Endothelial cell of umbilical vein (primary cell): ENCODE results near the gene DHFR. TPM values are rescaled to one million over a fixed set of nuclear protein-coding genes. Genes with fewer than 3 reads are reported as not detected.

Source experiments
- BruUV-seq: library from RNA; stranded (reverse); fragments of 400-500 nt; replicated peaks from 2 replicates; lab custom pipeline; 2021; lab: Mats Ljungman, UMichigan
- CTCF ChIA-PET: fragments of 300-600, 350-600 bp; sonication (Branson Sonifier 250); formaldehyde crosslinking; loops from one replicate; lab custom pipeline; 2021; ENCODE audit warnings: antibody characterized with exemption, inconsistent platforms; lab: Charles Lee
- POLR2A ChIA-PET: fragments of 300-600, 350-600 bp; sonication (Branson Sonifier 250); formaldehyde crosslinking; loops from one replicate; lab custom pipeline; 2021; ENCODE audit warnings: antibody characterized with exemption, inconsistent platforms; lab: Charles Lee
- DNase-seq: peaks from one replicate; pipeline ENCODE4 v3.0.0-alpha.2; 2011; ENCODE audit warnings: low read depth, low spot score
- FAIRE-seq: peaks from 2 replicates; lab custom pipeline; 2011; peaks lifted over from hg19 to GRCh38; lab: Jason Lieb, UNC
- H2AFZ ChIP-seq: 2 replicates; pipeline ENCODE4 v1.6.0; 2012; ENCODE audit warnings: low read depth, low read length, control low read depth, inconsistent platforms
- H3K27ac ChIP-seq: 2 replicates; pipeline ENCODE4 v1.5.1; 2011; ENCODE audit warnings: low read depth, mild to moderate bottlenecking, control low read depth, low read length, moderate library complexity; ENCODE audit not compliant: insufficient read depth
- H3K27me3 ChIP-seq, 2 experiments: 2 replicates each; pipeline versions ENCODE4 v1.6.0 to v1.6.1; 2011; ENCODE audit warnings: low read length in 2 of 2, mixed read lengths in 1 of 2; ENCODE audit not compliant: control insufficient read depth in 2 of 2, insufficient read depth in 2 of 2
- H3K36me3 ChIP-seq, 2 experiments: 2 replicates in 1 of 2; 3 replicates in 1 of 2; pipeline ENCODE4 v1.5.1; 2011; ENCODE audit warnings: low read length in 2 of 2, mild to moderate bottlenecking in 1 of 2, moderate library complexity in 1 of 2; ENCODE audit not compliant: control insufficient read depth in 2 of 2, insufficient read depth in 2 of 2; ENCODE audit errors: extremely low read depth in 1 of 2
- H3K4me1 ChIP-seq: 3 replicates; pipeline ENCODE4 v1.5.1; 2011; ENCODE audit warnings: mild to moderate bottlenecking, low read length; ENCODE audit not compliant: control insufficient read depth, insufficient read depth; ENCODE audit errors: extremely low read depth
- H3K4me2 ChIP-seq: 2 replicates; pipeline ENCODE4 v1.6.1; 2011; ENCODE audit warnings: low read length, control low read depth, mixed read lengths; ENCODE audit not compliant: insufficient read depth
- H3K4me3 ChIP-seq, 3 experiments: fragments of 200-600 bp in 1 of 3; sonication (generic), shearing (Covaris generic) in 1 of 3; replicated peaks in 1 of 3; 2 replicates each; pipeline ENCODE4 v1.5.1; 2011 to 2016; ENCODE audit warnings: control low read depth in 3 of 3, low read length in 3 of 3, mild to moderate bottlenecking in 2 of 3, inconsistent platforms in 1 of 3, low read depth in 1 of 3, moderate library complexity in 1 of 3; ENCODE audit not compliant: insufficient read depth in 1 of 3
- H3K79me2 ChIP-seq: 2 replicates; pipeline ENCODE4 v1.6.0; 2012; ENCODE audit warnings: low read length, inconsistent platforms; ENCODE audit not compliant: control insufficient read depth, insufficient read depth
- H3K9ac ChIP-seq: replicated peaks from 2 replicates; pipeline ENCODE3; 2011; ENCODE audit warnings: low read length, control low read depth; ENCODE audit not compliant: insufficient read depth; ENCODE audit errors: extremely low read depth
- H3K9me1 ChIP-seq: replicated peaks from 3 replicates; pipeline ENCODE4 v1.6.0; 2011; ENCODE audit warnings: mild to moderate bottlenecking, low read length; ENCODE audit not compliant: control insufficient read depth, insufficient read depth; ENCODE audit errors: extremely low read depth
- H3K9me3 ChIP-seq: replicated peaks from 2 replicates; pipeline ENCODE4 v1.5.1; 2012; ENCODE audit warnings: low read length, inconsistent platforms; ENCODE audit not compliant: control insufficient read depth, insufficient read depth
- H4K20me1 ChIP-seq: replicated peaks from 2 replicates; pipeline ENCODE3; 2011; ENCODE audit warnings: mild to moderate bottlenecking, low read length; ENCODE audit not compliant: control insufficient read depth, insufficient read depth; ENCODE audit errors: extremely low read depth
- CTCF ChIP-seq, 2 donors: IDR thresholded peaks; 1 replicate in 1 of 2; 2 replicates in 1 of 2; pipeline ENCODE4 v1.5.1; 2011; ENCODE audit warnings: low read length in 2 of 2, mild to moderate bottlenecking in 2 of 2, moderate library complexity in 2 of 2, control low read depth in 1 of 2, inconsistent platforms in 1 of 2, low read depth in 1 of 2; ENCODE audit not compliant: insufficient read depth in 1 of 2; ENCODE audit errors: extremely low read depth in 1 of 2
- EZH2 ChIP-seq: IDR thresholded peaks from 2 replicates; pipeline ENCODE4 v1.6.1; 2012; ENCODE audit warnings: borderline replicate concordance, low read depth, mild to moderate bottlenecking, moderate library complexity, low read length, inconsistent platforms; ENCODE audit not compliant: severe bottlenecking
- FOS ChIP-seq: IDR thresholded peaks from 2 replicates; pipeline ENCODE4 v1.6.1; 2011; ENCODE audit warnings: mild to moderate bottlenecking, low read length, moderate library complexity, borderline replicate concordance; ENCODE audit not compliant: insufficient read depth
- GATA2 ChIP-seq: IDR thresholded peaks from 2 replicates; pipeline ENCODE4 v1.7.0; 2011; ENCODE audit warnings: low read depth, mild to moderate bottlenecking, moderate library complexity, mixed read lengths, low read length; ENCODE audit not compliant: insufficient read length, insufficient read depth
- JUN ChIP-seq: IDR thresholded peaks from 2 replicates; pipeline ENCODE4 v1.6.1; 2011; ENCODE audit warnings: borderline replicate concordance, low read depth; ENCODE audit not compliant: insufficient read length, insufficient read depth
- MAX ChIP-seq: IDR thresholded peaks from 2 replicates; pipeline ENCODE4 v1.6.1; 2011; ENCODE audit not compliant: insufficient read depth, insufficient read length
- MYC ChIP-seq: IDR thresholded peaks from one replicate; pipeline ENCODE4 v1.6.1; 2011; ENCODE audit warnings: mild to moderate bottlenecking, low read depth, low read length
- POLR2A ChIP-seq: IDR thresholded peaks from 2 replicates; pipeline ENCODE4 v1.6.1; 2012; ENCODE audit warnings: low read depth, mild to moderate bottlenecking, control low read depth, low read length
- POLR2AphosphoS5 ChIP-seq: IDR thresholded peaks from 2 replicates; pipeline ENCODE4 v1.6.1; 2012; ENCODE audit warnings: low read depth, mild to moderate bottlenecking, control low read depth, low read length, moderate library complexity; ENCODE audit not compliant: insufficient read depth
- dilution Hi-C: fragments of 300-500 bp; cut with MboI; formaldehyde crosslinking; loops from one replicate; pipeline ENCODE4 v1.15.0; 2019; ENCODE audit warnings: low sequenced_read_pairs; ENCODE audit not compliant: extremely low pct_ligation_motif_present
- intact Hi-C: fragments of 100-400 bp; cut with micrococcal nuclease; formaldehyde crosslinking; loops from one replicate; pipeline ENCODE4 v1.10.0; 2022
- polyA plus RNA-seq, 4 experiments: library from polyadenylated mRNA; depleted of rRNA in 3 of 4; stranded (reverse) in 3 of 4; unstranded in 1 of 4; fragments of >200 nt; gene quantifications; 2 replicates each; pipeline versions ENCODE4 v1.2.1 to v1.2.3, GENCODE V29; 2011 to 2012; ENCODE audit warnings: missing spikeins in 1 of 4
- total RNA-seq: library from RNA; stranded (reverse); gene quantifications from 2 replicates; pipeline ENCODE4 v1.2.3, GENCODE V29; 2021

The DHFR gene
- total and polyA plus RNA-seq, 2 donors (not counting 3 experiments of a cell fraction or from before 2014, with no cell fraction given), result 17.6 to 35.8 TPM

GRCh38 chr5:80622756-80623155 lies 32.0 kb downstream of the DHFR start:
- TF ChIP-seq POLR2A (no peak), FOS (no peak), GATA2 (no peak), EZH2 (no peak), CTCF (IDR thresholded peaks at IDR 0.05; ENCODE audit: extremely low read depth in 1 of 2, insufficient read depth in 1 of 2, low read depth in 1 of 2, low read length in 2 of 2) (no peak), POLR2AphosphoS5 (no peak), MYC (no peak), JUN (no peak), MAX (no peak)

More at GRCh38 chr5:80622756-80623155, 32.0 kb downstream of the DHFR start:
- ChIA-PET POLR2A (no interaction called here), CTCF (no interaction called here)
- no peaks in the 10 kb centered on the region for H3K9me3 ChIP-seq
- H3K36me3 ChIP-seq, result no peaks in the 10 kb centered on the region
- no peak overlapping the region for H2AFZ ChIP-seq
- no peaks in the 10 kb centered on the region for H3K4me1 ChIP-seq
- DNase-seq (no peak), FAIRE-seq (no peak)
- H3K4me3 ChIP-seq, result no peak overlapping the region
- H3K79me2 ChIP-seq, result no peaks in the 10 kb centered on the region
- BruUV-seq, result no TSS peak
- no peak overlapping the region for H3K27ac ChIP-seq
- intact Hi-C loops, result no loop called here
- dilution Hi-C loops, result no loop called here
- no peak overlapping the region for H3K9ac ChIP-seq
- no peaks in the 10 kb centered on the region for H3K27me3 ChIP-seq
- no peaks in the 10 kb centered on the region for H3K9me1 ChIP-seq
- no peak overlapping the region for H3K4me2 ChIP-seq
- H4K20me1 ChIP-seq, result no peaks in the 10 kb centered on the region
